NK-92 treated with Interleukin-12 subunit alpha and Interleukin-12 subunit beta, amount 100 ng/mL, for 24 hours (cell line): Measurements from ENCODE around the gene VWA8.
"Not testable (repeated sequence)": the region's sequence is repeated elsewhere in the genome, so short reads cannot be mapped to it uniquely, and the experiment has no call there.

ENCODE experiments used
- DNase-seq: peaks from one replicate; lab custom pipeline; 2025; lab: John Stamatoyannopoulos, UW

VWA8 gene

DNA sequence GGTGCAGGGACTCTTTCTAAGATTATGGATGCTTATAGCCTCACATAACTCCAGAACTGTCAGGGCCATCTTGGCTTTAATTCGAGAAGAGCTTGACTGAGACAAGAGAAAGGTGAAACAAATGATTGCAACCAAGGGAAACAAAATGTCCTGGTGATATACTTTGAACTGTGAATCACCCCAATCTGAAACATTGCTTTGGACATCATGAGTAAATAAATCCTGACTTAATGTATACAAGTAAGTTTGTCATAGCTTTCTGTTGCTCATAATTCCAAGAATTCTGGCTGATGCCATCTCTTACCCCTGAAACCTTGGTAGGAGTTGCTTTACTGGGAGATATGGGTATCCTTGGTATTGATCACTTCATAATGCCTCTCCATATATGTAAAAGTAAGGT is 5.8 kb upstream of the VWA8 start:
- no peak for DNase-seq

DNA sequence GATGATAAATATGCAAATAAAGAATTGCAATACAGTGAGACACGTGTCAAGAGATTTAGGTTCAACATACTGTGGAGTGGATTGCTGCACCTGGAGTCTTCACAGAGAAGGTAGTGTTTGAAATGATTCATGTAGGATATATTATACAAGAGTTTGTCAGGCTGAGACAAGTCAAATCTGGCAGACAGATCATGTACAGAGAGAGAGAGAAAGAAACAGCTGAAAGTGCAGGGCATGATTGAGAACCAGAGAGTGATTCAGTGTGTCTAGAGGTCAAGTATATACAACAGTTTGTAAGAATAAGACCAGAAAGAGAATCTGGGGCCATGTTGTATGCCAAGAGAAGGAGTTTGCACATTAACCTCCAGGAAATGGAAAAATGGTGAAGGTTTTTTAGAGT is 2.1 kb upstream of the VWA8 start:
- DNase-seq, result no peak

DNA sequence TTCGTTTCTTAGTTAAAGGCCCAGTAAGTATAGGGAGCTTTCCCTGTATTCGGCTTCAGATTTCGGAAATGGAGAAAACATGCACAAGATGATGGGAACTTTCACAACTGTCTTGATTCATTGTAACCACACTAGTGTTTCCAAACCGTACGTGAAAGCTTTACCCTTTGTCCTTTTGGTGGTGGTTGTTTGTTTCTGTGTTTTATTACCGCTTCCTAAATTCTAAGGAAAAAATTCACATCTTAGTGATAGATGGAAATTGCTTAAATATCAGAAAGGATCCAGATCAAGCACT is 504 bp upstream of the VWA8 start:
- no peak for DNase-seq

DNA sequence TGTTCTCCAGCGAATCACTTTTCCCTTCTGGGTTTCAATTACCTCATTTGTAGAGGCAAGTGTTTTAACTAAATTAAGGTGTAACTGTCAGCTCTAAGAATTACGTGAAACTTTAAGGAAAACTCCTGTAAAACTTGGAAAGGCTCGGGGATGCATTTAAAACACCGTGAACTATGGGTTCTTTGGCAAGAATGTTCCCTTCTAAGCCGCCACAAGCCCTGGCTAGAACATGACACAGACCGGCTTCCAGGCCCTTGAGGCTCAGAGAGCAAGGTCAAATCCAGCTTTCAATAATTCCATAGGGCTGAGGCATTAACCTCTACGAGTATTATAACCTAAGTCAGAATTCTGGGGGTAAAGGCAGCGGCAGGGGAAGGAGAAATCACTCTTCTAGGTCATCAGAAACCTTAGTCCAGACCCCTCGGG is 685 bp downstream of the VWA8 start:
- no peak for DNase-seq

DNA sequence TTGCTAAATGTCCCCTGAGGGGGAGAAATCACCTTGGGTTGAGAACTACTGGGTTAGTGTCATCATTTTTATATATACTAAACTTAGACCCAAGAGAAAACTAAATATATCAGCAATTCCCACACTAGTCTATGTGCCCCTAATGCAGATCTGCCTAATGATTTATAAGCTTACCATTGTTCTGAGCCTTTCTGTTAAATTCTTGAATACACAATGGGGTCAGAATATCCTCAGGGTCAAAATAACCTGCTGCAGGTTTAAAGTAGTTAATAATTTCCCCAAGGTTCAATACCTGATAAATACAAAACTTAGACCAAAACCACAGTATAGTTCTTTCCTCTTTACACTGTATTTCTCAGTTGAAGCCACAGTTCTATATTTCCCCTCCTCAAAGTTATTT is 4.6 kb downstream of the VWA8 start:
- DNase-seq, result no peak

DNA sequence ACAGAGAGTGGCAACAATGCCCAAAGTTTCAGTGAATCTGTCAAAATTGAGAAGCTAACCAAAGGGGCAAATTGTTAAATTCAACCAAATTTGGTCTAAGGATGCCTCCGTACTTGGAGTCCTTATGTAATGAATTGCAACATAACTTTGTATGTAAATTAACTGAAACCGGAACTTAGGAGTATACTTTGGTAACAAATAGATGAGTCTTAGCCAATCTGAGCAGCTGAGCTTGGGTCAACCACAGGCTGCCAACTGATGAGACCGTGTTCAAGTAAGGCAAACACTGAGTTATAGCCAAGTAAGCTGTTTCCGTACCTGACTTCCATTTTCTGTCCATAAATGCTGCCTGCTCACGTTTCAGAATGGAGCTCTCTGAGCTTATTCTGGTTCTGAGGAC is 5.3 kb downstream of the VWA8 start:
- no peak for DNase-seq

DNA sequence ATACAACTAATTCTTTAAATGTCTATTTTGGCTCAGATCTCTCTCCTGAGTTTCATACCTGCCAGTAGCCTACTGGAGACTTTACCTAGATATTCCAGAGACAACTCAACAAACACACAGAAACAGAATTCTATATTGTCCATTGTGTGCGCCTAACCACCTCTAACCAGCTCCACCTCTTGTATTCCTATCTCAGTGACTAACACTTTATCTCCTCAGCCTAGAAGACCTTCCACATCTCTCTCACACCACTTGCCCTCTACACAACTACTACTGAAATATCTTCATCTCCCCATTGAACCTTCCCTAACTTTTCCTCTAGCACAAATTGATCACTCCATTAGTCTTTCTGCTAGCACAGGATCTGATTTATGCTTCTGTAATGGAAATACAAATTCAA is 6.7 kb downstream of the VWA8 start:
- no peak for DNase-seq

DNA sequence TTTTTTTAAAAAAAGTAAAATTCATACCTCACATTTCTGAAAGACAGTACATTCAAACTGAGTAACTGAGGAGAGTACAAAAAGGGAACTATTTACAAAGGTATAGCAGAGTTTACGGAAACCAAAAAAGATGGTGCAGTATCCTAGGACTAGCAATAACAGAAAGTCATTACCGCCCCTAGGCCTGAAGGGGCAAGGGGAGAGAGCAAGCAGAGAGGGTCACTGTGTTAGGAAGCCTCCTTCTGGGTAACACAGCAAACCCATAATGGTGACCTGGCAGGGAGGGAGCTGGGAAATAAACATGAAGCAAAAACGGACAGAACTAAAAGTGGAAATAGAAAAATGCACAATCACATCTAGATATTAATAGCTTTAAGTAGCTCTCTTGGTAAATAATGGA is 8.2 kb downstream of the VWA8 start:
- DNase-seq, result no peak

DNA sequence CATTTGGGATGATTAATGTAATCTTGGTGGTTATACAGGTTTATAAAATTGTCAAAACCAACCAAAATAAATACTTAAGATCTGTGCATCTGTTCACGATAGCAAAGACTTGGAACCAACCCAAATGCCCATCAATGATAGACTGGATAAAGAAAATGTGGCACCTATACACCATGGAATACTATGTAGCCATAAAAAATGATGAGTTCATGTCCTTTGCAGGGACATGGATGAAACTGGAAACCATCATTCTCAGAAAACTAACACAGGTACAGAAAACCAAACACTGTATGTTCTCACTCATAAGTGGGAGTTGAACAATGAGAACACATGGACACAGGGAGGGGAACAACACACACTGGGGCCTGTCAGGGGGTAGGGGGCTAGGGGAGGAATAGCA is 11.8 kb downstream of the VWA8 start:
- DNase-seq, result not testable (repeated sequence)

DNA sequence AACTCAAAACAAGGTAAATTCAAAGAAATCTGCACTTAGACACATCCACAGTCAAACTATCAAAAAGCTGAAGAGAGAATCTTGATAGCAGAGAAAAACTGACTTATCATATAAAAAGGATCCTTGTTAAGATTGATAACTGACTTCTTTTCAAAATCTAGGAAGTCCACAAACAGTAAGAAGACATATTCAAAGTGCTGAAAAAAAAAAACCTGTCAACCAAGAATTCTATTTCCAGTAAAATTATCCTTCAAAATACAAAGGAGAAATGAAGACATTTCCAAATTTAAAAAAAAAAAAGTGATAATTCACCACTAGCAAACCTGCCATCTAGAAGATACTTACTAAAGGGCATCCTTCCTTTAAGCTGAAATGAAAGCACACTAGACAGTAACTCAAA is 15.0 kb downstream of the VWA8 start:
- no peak for DNase-seq

DNA sequence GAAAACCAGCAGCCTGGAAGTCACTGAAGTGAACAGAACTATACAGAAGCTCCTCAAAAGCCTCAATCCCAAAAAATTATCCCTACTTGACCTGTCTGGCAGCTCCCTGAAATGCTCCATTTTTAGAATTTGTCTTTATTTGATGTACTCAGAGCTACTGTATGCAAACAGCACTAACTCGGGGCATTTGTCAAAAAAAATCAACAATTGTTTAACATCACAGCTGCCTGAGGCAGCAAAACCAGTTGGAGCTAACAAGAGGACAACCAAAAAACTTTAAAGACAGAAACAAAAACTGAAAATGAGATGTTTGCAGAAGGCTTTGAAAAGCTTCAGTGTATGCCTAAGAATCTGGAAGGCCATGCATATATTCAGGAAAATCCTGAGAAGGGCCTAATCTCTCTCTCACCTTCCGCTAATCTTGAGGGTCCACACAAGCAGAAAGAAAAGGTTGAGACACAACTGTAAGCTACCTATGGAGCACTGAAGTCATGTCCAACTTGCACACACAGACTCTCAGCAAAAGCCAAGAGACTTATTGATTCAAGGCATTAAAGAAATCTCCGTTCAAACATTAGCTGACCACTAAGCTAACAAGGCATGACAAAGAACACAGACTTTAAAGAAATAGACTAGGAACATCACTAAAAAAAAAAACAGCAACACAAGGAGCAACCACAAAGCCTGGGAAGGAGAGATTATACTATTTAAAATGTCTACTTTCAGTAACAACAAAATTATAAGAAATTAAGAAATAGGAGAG is 16.1 kb downstream of the VWA8 start:
- DNase-seq, result no peak

DNA sequence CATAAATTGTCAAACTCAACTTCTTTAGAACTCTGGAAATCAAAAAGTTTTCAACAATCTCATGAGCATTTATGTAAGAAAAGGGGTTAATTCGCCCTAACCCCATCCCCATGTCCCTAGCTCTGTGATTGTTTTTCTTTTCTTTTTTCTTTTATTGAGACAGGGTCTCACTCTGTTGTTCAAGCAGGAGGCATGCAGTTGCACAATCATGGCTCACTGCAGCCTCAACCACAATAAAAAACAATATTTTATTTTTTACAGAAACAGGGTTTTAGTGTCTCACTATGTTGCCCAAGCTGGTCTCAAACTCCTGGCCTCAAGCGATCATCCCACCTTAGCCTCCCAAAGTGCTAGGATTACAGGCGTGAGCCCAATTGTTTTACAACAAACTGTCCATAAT is 16.7 kb downstream of the VWA8 start:
- DNase-seq, result no peak

DNA sequence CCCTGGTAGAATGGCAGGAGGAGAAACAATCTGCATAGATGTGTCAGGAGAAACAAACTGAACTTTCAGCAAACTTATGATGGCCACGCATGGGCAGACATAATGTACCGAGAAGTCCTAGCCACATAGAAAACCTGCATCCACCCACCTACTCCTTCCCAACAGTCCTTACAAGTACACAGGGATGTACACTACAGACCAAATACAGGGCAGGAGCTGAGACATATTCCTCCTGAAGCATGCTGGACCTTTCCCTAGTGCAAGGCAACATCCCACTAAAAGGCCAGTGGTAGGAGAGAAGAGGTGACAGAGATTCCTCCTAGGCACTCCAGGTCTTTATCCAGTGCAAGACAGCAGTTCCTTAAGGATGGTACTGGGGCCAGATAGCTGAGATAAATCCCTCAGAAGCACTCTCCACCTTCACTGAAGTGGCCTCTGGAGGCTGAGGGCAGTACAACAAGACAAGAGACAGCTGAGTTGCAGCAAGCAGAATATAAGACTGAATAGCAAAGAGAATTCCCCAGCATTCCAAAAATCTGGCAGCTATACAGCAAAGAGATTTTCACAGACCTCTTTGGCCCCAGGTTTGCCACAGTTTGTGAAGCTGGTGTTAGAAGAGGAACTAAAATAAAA is 18.3 kb downstream of the VWA8 start:
- no peak for DNase-seq

DNA sequence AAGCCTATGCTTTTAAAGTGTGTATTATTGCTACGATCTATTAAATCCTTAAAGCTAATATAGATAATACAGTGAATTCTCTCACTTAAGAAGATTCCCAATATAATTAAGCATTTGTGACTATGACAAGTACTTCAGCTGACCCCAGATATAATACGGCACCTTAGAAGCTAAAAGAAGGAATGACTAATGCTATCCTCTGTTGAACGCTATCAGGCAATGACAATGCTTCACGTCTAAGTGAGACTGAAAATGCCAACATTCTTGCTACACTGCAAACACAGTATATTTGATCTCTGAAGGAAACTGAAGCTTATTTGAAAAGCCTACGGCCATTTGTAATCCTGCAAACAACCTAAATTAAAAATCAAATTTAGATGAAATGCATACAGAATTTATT is 19.7 kb downstream of the VWA8 start:
- DNase-seq, result no peak

DNA sequence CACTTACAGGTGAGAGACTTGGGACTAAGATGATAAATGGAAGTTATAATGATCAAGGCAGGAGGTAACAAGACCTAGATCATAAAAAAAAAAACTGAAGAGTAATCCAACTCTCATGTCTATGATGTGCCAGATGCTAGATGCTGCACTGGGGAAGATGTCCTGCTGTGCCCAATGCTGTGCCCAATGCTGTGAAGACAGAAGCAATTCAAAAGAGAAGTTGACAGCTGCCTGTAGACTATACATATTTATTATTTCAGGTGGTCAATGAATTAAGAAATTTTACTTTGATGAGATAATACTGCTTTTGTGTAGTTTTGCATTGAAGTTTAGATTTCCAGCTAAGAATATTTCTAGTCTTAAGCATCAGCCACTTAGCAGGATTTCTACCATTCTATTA is 21.5 kb downstream of the VWA8 start:
- DNase-seq, result no peak

DNA sequence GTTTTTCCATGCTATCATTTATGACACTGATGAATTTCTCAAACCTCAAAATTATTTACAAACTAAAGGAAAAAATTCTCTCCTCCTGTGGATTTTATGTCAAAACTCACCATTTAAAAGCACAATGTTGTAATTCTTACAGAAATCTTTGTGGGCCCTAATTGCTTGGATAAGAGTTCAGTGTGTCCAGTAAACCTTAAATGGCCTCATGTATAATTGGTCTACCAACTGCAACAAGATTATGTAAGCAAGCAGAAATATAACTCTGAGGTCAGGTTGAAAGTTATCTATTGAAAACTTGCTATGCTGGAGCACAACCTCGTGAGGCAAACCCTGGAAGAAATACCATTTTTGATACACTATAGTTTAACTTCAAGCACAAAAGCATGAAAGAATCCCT is 22.0 kb downstream of the VWA8 start:
- no peak for DNase-seq

DNA sequence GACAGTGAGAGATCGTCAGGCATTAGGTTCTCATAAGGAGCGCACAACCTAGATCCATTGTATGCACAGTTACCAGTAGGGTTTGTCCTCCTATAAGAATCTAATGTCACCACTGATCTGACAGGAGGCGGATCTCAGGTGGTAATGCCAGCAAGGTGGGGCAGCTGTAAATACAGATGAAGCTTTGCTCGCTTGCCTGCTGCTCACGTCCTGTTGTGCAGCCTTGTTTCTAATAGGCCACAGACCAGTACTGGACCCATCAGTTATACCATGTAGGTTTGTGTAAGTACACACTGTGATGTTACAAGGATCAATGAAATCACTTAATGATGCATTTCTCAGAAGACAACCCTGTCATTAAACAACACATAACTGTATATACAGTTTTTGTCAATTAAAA is 23.5 kb downstream of the VWA8 start:
- no peak for DNase-seq

DNA sequence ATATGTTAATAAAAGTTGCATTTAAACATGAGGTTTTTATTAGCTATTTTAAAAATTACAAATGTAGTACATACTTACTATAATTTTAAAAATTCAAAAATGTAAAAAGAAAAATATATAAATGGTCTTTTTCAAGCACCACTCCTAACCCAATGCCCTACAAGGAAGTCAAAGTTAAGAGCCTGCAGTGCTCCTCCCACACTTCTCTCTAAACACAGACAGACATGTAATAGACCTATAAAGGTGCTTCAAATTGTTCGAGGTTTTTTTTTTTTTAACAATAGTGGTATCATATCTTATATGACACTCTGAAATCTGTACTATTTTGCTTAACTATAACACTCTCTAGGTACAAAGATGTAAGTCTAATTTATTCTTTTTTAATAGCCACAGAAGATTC is 25.4 kb downstream of the VWA8 start:
- DNase-seq, result no peak

DNA sequence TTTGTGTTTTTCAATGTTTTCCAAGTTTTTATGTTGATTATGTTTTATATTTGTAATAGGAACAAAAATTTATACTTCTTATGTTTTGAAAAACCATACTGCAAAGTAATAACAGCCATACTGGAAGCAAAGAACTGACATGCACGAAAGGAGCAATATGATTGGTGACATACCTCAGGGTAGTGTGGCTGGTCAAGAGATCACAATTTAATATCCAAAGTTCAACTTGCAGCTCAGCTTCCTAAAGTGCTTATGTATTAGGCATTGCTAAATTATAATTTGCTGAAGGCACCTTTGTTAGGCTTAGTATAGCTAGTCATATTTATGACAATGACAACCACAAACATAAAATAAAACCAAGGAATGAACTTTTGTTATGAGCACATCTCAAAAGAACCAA is 25.9 kb downstream of the VWA8 start:
- DNase-seq, result no peak

DNA sequence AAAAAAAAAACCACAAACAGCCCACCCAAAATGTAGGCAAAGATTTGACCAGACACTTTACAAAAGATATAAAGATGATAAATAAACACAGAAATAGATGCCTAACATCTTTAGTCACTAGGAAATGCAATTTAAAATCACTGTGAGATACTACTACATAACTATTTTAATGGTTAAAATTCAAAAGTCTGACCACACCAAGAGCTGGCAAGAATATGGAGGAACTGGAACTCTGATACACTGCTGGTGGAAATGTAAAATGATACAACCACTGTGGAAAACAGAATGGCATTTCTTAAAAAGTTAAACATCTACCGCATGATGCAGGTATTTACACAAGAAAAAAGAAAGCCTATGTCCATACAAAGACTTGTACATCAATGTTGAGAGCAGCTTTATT is 26.8 kb downstream of the VWA8 start:
- no peak for DNase-seq

DNA sequence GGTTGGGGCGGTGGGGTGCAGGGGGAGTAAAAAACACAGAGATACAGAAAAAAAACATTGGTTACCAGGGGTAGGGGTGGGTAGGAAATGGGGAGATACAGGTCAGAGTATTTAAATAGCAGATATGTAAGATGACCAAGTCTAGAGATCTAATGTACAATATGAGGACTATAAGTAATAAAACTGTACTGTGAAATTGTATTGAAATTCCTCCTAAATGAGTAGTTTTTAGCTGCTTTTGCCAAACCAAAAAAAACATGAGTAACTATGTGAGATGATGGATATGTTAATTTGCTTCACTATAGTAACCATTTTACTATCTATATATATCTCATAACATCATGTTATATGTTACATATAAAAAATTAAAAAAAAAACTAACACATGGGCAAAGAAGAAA is 29.6 kb downstream of the VWA8 start:
- no peak for DNase-seq

DNA sequence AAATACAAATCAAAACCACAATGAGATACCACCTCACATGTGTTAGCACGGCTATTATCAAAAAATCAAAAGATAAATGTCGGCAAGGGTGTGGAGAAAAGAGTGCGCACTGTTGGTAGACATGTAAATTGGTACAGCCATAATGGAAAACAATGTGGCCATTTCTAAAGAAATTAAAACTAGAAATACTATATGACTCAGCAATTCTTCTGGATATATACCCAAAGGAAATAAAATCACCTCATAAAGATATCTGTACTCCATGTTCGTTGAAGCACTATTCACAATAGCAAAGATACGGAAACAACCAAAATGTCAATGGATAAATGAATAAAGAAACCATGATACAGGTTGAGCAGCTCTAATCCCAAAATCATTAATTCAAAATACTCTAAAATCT is 30.8 kb downstream of the VWA8 start:
- DNase-seq, result no peak

DNA sequence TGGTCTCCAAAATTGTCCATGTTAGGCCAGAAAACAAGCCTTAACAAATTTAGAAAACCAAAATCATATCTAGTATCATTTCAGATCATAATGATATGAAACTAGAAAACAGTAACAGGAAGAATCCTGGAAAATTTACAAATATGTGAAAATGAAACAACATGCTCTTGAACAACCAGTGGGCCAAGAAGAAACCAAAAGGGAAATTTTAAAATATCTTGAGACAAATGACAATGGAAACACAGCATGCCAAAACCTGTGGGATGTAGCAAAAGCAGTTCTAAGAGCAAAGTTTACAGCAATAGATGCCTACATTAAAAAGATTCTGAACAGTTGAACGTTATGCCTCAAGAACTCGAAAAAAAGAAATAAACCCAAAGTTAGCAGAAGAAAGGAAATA is 32.6 kb downstream of the VWA8 start:
- DNase-seq, result no peak

DNA sequence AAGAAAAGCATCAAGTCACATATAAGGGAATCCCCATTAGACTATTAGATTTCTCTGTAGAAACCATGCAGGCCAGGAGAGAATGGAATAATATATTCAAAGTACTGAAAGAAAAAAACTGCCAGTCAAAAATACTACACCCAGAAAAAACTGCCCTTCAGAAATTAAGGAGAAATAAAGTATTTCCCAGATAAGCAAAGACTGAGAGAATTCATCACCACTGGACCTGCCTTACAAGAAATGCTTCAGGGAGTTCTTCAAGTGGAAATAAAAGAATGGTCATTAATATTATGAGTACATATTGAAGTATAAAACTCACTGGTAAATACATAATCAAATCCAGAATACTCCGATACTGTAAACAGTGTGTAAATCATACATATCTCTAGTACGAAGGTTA is 35.9 kb downstream of the VWA8 start:
- no peak for DNase-seq
